ENCODE data around the gene SERTAD4.

- TF ChIP-seq POLR2A (IDR thresholded peaks at IDR 0.05): no peak
- no peak for TF ChIP-seq CTCF (IDR thresholded peaks at IDR 0.05)
Observed at GRCh38 chr1:210289248-210289647, 56.7 kb downstream of the SERTAD4 start.
